Adrenal gland (tissue), 5 donors: ENCODE measurements around the gene PRR35.

Experiments used
- POLR2A ChIP-seq, 2 donors: fragments of 450-650 bp; IDR thresholded peaks; one replicate each; pipeline ENCODE4 v1.6.1; 2017; ENCODE audit warnings: antibody characterized with exemption in 2 of 2, mild to moderate bottlenecking in 2 of 2, moderate library complexity in 1 of 2
- TF ChIP-seq, protein P1 (sequence below), 6 experiments: fragments of 450-650 bp in 4 of 6; fragments of 200-600 bp in 2 of 6; sonication (generic) in 1 of 6; IDR thresholded peaks; 1 replicate in 5 of 6; 2 replicates in 1 of 6; pipeline versions ENCODE4 v1.5.1 to v1.8.0; 2016 to 2021; ENCODE audit warnings: antibody characterized with exemption in 6 of 6, mild to moderate bottlenecking in 2 of 6, moderate library complexity in 1 of 6
- donor health status: DM: no; HTN: no; CAD: no.

DNA sequence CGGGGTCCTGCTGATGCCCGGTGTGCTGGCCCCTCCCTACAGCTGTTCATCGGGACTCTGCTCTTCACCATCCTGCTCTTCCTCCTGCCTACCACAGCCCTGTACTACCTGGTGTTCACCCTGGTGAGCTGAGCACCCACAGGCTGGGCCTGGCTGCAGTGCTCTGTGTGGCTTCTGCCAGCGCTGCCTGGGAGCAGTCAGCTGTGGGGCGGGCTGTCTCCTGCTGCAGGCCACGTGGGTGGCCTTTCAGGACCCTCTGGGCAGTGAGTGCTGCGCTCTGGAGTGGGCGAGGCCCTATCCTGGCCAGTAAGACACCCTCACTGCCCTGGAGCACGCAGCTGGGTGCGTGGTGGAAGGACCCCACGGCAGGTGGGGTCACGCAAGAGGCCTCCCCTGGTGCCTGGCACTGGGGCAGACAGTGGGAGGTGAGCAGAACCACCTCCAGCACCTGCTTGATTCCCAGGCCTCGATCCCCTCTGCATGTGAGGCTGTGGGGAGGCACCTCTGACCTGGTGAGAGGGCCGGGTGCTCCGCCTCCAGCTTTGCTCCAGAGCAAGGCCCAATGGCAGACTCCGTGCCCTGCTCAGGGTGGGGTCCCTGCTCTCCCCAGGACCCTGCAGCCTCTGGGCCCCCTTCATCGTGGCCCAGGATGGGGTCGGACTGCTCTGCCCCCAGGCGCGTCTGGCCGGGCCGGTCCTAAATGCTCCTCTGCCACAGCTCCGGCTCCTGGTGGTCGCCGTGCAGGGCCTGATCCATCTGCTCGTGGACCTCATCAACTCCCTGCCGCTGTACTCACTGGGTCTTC is 20.1 kb downstream of the PRR35 start:
- TF ChIP-seq POLR2A (IDR thresholded peaks at IDR 0.05), result no peak
- TF ChIP-seq, protein P1, sequence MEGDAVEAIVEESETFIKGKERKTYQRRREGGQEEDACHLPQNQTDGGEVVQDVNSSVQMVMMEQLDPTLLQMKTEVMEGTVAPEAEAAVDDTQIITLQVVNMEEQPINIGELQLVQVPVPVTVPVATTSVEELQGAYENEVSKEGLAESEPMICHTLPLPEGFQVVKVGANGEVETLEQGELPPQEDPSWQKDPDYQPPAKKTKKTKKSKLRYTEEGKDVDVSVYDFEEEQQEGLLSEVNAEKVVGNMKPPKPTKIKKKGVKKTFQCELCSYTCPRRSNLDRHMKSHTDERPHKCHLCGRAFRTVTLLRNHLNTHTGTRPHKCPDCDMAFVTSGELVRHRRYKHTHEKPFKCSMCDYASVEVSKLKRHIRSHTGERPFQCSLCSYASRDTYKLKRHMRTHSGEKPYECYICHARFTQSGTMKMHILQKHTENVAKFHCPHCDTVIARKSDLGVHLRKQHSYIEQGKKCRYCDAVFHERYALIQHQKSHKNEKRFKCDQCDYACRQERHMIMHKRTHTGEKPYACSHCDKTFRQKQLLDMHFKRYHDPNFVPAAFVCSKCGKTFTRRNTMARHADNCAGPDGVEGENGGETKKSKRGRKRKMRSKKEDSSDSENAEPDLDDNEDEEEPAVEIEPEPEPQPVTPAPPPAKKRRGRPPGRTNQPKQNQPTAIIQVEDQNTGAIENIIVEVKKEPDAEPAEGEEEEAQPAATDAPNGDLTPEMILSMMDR (IDR thresholded peaks at IDR 0.05), result no peak
